A673 (cell line): Measurements from ENCODE around the gene CNNM3. TPM values are rescaled to one million over a fixed set of nuclear protein-coding genes. Genes with fewer than 3 reads are reported as not detected.

ENCODE experiments used
- BruUV-seq: library from RNA; stranded (reverse); fragments of 400-500 nt; replicated peaks from 2 replicates; lab custom pipeline; 2021; lab: Mats Ljungman, UMichigan
- CTCF ChIA-PET: fragments of 300-600 bp; sonication (Branson Sonifier 250); formaldehyde crosslinking; loops from one replicate; lab custom pipeline; 2022; ENCODE audit warnings: antibody characterized with exemption; lab: Charles Lee
- POLR2A ChIA-PET: fragments of 300-600 bp; sonication (Branson Sonifier 250); formaldehyde crosslinking; loops from one replicate; lab custom pipeline; 2022; ENCODE audit warnings: antibody characterized with exemption; ENCODE audit not compliant: low non-redundant PET; lab: Charles Lee
- DNase-seq: peaks from one replicate; pipeline ENCODE4 v3.0.0-alpha.2; 2015; ENCODE audit warnings: low spot score
- H3K27ac ChIP-seq: fragments of 200-600 bp; sonication (generic); 2 replicates; pipeline ENCODE4 v1.5.1; 2016; ENCODE audit warnings: mixed run types, low read depth, mild to moderate bottlenecking, mixed read lengths, antibody characterized with exemption, low read length; ENCODE audit not compliant: poor library complexity, severe bottlenecking
- H3K27me3 ChIP-seq: fragments of 200-600 bp; sonication (generic); replicated peaks from 2 replicates; pipeline ENCODE4 v1.6.1; 2017; ENCODE audit warnings: mixed run types, low read depth, mild to moderate bottlenecking, mixed read lengths, antibody characterized with exemption, low read length; ENCODE audit not compliant: insufficient read depth, poor library complexity
- H3K36me3 ChIP-seq: fragments of 200-600 bp; sonication (generic); 2 replicates; pipeline ENCODE4 v1.6.1; 2016; ENCODE audit warnings: mixed run types, mild to moderate bottlenecking, mixed read lengths, antibody characterized with exemption, low read length; ENCODE audit not compliant: insufficient read depth, poor library complexity, severe bottlenecking
- H3K4me1 ChIP-seq: fragments of 200-600 bp; sonication (generic); 2 replicates; pipeline ENCODE4 v1.6.1; 2017; ENCODE audit warnings: mixed run types, mild to moderate bottlenecking, mixed read lengths, antibody characterized with exemption, low read length; ENCODE audit not compliant: insufficient read depth, poor library complexity, severe bottlenecking
- H3K4me3 ChIP-seq: fragments of 200-600 bp; sonication (generic); 2 replicates; pipeline ENCODE4 v1.5.1; 2016; ENCODE audit warnings: low read depth, mixed run types, mild to moderate bottlenecking, mixed read lengths, low read length; ENCODE audit not compliant: poor library complexity, severe bottlenecking
- H3K9me3 ChIP-seq: fragments of 200-600 bp; sonication (generic); 2 replicates; pipeline ENCODE4 v1.6.1; 2016; ENCODE audit warnings: mixed run types, low read depth, mild to moderate bottlenecking, mixed read lengths, antibody characterized with exemption, low read length; ENCODE audit not compliant: poor library complexity, severe bottlenecking
- EZH2 ChIP-seq: fragments of 200-600 bp; sonication (generic); IDR thresholded peaks from 2 replicates; pipeline ENCODE4 v1.6.1; 2017; ENCODE audit warnings: borderline replicate concordance, low read depth, mild to moderate bottlenecking, mixed read lengths, antibody characterized with exemption, low read length; ENCODE audit not compliant: poor library complexity, severe bottlenecking
- intact Hi-C: fragments of 100-400 bp; cut with micrococcal nuclease; formaldehyde crosslinking; loops from one replicate; pipeline ENCODE4 v1.10.0; 2022; ENCODE audit not compliant: unreplicated experiment
- total RNA-seq: library from RNA; stranded (reverse); gene quantifications from 2 replicates; pipeline ENCODE4 v1.2.3, GENCODE V29; 2021
- TF ChIP-seq, protein P1 (sequence below): fragments of 300-800, 200-600 bp; sonication (generic); conservative IDR thresholded peaks from 2 replicates; pipeline ENCODE4 v1.5.1; 2017; ENCODE audit warnings: low read depth, mild to moderate bottlenecking, antibody characterized with exemption, low read length, moderate library complexity, mixed read lengths

Gene CNNM3
- total RNA-seq, 1 experiment from 2014 or later = 20.9 TPM

DNA sequence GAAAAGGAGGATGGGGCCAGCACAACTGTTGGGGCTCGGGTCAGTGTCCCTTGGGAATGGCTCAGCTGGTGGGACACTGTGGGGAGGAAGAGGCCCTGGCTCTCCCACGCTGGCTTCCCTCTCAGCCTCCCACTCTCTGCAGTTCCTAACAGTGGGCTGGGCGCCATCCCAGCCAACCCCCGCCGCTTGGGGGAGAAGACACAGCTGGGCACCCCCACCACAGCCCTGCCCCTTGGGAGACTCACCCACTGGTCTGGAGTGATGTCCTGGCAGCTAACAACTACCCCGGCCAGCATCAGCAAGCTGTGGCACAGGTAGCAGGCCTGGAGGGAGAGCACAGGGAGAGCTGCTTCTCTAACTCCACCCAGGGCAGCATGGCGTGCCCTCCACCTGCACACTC is 62.1 kb downstream of the CNNM3 start:
- intact Hi-C loops = no loop called here
- Histone ChIP-seq H3K36me3 (no peaks in the 10 kb centered on the region), H3K9me3 (no peaks in the 10 kb centered on the region), H3K27me3 (no peaks in the 10 kb centered on the region), H3K27ac (no peak overlapping the region), H3K4me3 (no peak overlapping the region), H3K4me1 (peaks cover 45% of the 10 kb centered on the region)
- ChIA-PET CTCF (no interaction called here), POLR2A (no interaction called here)
- TF ChIP-seq, protein P1, sequence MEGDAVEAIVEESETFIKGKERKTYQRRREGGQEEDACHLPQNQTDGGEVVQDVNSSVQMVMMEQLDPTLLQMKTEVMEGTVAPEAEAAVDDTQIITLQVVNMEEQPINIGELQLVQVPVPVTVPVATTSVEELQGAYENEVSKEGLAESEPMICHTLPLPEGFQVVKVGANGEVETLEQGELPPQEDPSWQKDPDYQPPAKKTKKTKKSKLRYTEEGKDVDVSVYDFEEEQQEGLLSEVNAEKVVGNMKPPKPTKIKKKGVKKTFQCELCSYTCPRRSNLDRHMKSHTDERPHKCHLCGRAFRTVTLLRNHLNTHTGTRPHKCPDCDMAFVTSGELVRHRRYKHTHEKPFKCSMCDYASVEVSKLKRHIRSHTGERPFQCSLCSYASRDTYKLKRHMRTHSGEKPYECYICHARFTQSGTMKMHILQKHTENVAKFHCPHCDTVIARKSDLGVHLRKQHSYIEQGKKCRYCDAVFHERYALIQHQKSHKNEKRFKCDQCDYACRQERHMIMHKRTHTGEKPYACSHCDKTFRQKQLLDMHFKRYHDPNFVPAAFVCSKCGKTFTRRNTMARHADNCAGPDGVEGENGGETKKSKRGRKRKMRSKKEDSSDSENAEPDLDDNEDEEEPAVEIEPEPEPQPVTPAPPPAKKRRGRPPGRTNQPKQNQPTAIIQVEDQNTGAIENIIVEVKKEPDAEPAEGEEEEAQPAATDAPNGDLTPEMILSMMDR = no peak
- TF ChIP-seq EZH2 = no peak
- BruUV-seq = no TSS peak
- no peak for DNase-seq

DNA sequence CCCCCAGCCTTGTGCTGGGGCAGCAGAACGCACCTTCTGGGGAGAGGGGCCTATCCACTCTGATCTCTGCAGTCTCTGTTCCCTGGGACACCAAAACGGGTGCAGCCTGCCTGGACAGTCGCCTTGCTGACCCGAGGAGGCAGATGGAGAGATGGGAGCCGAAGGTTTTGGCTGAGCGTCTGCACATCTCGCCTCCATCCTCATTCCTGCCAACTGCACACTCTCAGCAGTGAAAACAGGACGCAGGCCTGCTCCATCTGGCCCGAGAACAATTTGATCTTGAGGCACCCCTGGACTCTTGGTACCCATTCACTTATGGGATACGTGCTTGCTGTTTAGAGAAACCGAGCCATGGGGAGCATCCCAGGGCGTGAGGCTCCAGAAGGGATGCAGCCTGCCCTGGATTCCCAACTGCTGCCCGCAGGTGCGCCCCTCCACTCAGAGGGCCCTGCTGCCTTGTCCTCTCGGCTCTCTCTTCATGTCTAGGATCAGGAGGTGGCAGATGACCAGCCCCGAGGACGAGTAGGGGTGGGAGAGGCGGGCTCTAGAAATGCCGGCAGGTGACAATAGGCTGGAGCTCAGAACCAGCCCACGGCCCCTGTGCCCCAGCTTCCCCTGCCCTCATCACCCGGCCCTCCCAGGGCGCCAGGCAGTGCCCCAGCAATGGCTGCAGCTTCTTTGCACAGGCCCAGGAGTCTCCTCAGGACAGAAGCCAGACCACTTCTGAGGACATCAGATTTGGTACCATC is 62.9 kb downstream of the CNNM3 start:
- POLR2A ChIA-PET = no interaction called here
- TF ChIP-seq, protein P1 = no peak
- TF ChIP-seq EZH2 = no peak
- Histone ChIP-seq H3K4me3 (no peak overlapping the region), H3K9me3 (no peaks in the 10 kb centered on the region), H3K27me3 (no peaks in the 10 kb centered on the region), H3K36me3 (no peaks in the 10 kb centered on the region), H3K4me1 (peaks cover 45% of the 10 kb centered on the region), H3K27ac (no peak overlapping the region)
- CTCF ChIA-PET = no interaction called here
- intact Hi-C loops = no loop called here
- BruUV-seq = no TSS peak
- DNase-seq = no peak

- intact Hi-C loops = no loop called here
- H3K36me3 ChIP-seq = no peaks in the 10 kb centered on the region
- BruUV-seq = no TSS peak
- H3K9me3 ChIP-seq = no peaks in the 10 kb centered on the region
- H3K4me1 ChIP-seq = peaks cover 45% of the 10 kb centered on the region
- no peaks in the 10 kb centered on the region for H3K27me3 ChIP-seq
- no peak for DNase-seq
- TF ChIP-seq EZH2 = no peak
- TF ChIP-seq, protein P1 = no peak
- ChIA-PET POLR2A (no interaction called here), CTCF (no interaction called here)
- H3K4me3 ChIP-seq = no peak overlapping the region
- no peak overlapping the region for H3K27ac ChIP-seq
These were observed 63.5 kb downstream of the CNNM3 start for GRCh38 chr2:96879545-96880040.
